A549 (cell line): ENCODE data around the gene SP110. TPM values are rescaled to one million over a fixed set of nuclear protein-coding genes. Genes with fewer than 3 reads are reported as not detected.

Experiments
- ATAC-seq, 2 experiments: fragments of 200-7000 bp in 1 of 2; fragments of >200 bp in 1 of 2; cut with Nextera tagmentation in 1 of 2; cut with Tn5 transposase in 1 of 2; 3 replicates each; pipeline versions ENCODE4 v1.8.0 to v1.9.1; 2018 to 2020; ENCODE audit warnings: mild to moderate bottlenecking in 1 of 2, moderate library complexity in 1 of 2
- CTCF ChIA-PET: fragments of 300-600 bp; sonication (Branson Sonifier 250); formaldehyde crosslinking; extraction: SDS; loops from one replicate; lab custom pipeline; 2021; ENCODE audit warnings: antibody characterized with exemption, inconsistent platforms; lab: Yijun Ruan, JAX
- POLR2A ChIA-PET: fragments of 350-600 bp; formaldehyde crosslinking; extraction: SDS; loops from one replicate; lab custom pipeline; 2021; ENCODE audit warnings: antibody characterized with exemption, inconsistent platforms; lab: Yijun Ruan, JAX
- DNase-seq, 2 experiments: peaks; one replicate each; pipeline versions ENCODE4 v3.0.0 to v3.0.0-alpha.2; 2011 to 2016; ENCODE audit warnings: low read depth in 1 of 2, low spot score in 1 of 2
- FAIRE-seq: peaks from 2 replicates; lab custom pipeline; 2011; peaks lifted over from hg19 to GRCh38; lab: Jason Lieb, UNC
- H3K27ac ChIP-seq, 2 experiments: fragments of >200 bp; sonication (Bioruptor Twin); formaldehyde crosslinking; 3 replicates each; pipeline ENCODE4 v1.5.1; 2016 to 2017
- H3K4me1 ChIP-seq: fragments of >200 bp; sonication (Bioruptor Twin); formaldehyde crosslinking; 3 replicates; pipeline ENCODE4 v1.6.1; 2016
- H3K4me2 ChIP-seq: fragments of >200 bp; sonication (Bioruptor Twin); formaldehyde crosslinking; 3 replicates; pipeline ENCODE4 v1.6.1; 2016
- H3K4me3 ChIP-seq: fragments of >200 bp; sonication (Bioruptor Twin); formaldehyde crosslinking; 3 replicates; pipeline ENCODE4 v1.5.1; 2016
- H3K9me3 ChIP-seq: fragments of >200 bp; sonication (Bioruptor Twin); formaldehyde crosslinking; 3 replicates; pipeline ENCODE4 v1.6.1; 2016
- CBX8 ChIP-seq: fragments of 200-600 bp; sonication (generic); IDR thresholded peaks from 2 replicates; pipeline ENCODE4 v1.6.1; 2016
- CHD4 ChIP-seq: fragments of 200-600 bp; sonication (generic); IDR thresholded peaks from 2 replicates; pipeline ENCODE4 v1.6.1; 2016; ENCODE audit warnings: antibody characterized with exemption, mild to moderate bottlenecking, borderline replicate concordance
- EP300 ChIP-seq, 2 experiments: fragments of >200 bp; sonication (Bioruptor Twin); formaldehyde crosslinking; IDR thresholded peaks; 2 replicates in 1 of 2; 3 replicates in 1 of 2; pipeline ENCODE4 v1.6.1; 2016 to 2017
- FOSL2 ChIP-seq, 2 experiments: fragments of 450-650 bp in 1 of 2; fragments of >200 bp in 1 of 2; sonication (Bioruptor Twin) in 1 of 2; formaldehyde crosslinking; IDR thresholded peaks; 2 replicates each; pipeline versions ENCODE4 v1.5.0 to v1.6.1; 2016 to 2020; ENCODE audit warnings: mild to moderate bottlenecking in 1 of 2, moderate library complexity in 1 of 2
- FOXS1 ChIP-seq: fragments of 250-450 bp; sonication (Bioruptor Pico); IDR thresholded peaks from 2 replicates; pipeline ENCODE4 v1.5.0; 2020; ENCODE audit warnings: mild to moderate bottlenecking, moderate library complexity
- GATA3 ChIP-seq: IDR thresholded peaks from 2 replicates; pipeline ENCODE4 v1.6.1; 2012; ENCODE audit warnings: borderline replicate concordance
- KDM1A ChIP-seq: fragments of 200-600 bp; sonication (generic); IDR thresholded peaks from 2 replicates; pipeline ENCODE4 v1.6.1; 2016; ENCODE audit warnings: low read depth, mild to moderate bottlenecking
- MAFK ChIP-seq: fragments of 450-650 bp; IDR thresholded peaks from 2 replicates; pipeline ENCODE4 v1.6.1; 2014; ENCODE audit not compliant: partially characterized antibody
- NFE2L2 ChIP-seq: fragments of 150-350 bp; conservative IDR thresholded peaks from 2 replicates; pipeline ENCODE4 v1.6.1; 2014; ENCODE audit warnings: low read length
- NPAS2 ChIP-seq: fragments of 250-450 bp; sonication (Bioruptor Pico); IDR thresholded peaks from 2 replicates; pipeline ENCODE4 v1.8.0; 2022; ENCODE audit warnings: mild to moderate bottlenecking, moderate library complexity, borderline replicate concordance
- PHF8 ChIP-seq: fragments of 200-600 bp; sonication (generic); IDR thresholded peaks from 2 replicates; pipeline ENCODE4 v1.6.1; 2016; ENCODE audit warnings: low read depth, mild to moderate bottlenecking, antibody characterized with exemption, moderate library complexity, borderline replicate concordance
- POLR2AphosphoS2 ChIP-seq: conservative IDR thresholded peaks from 2 replicates; pipeline ENCODE4 v1.6.1; 2012; ENCODE audit warnings: low read length, improper control_type of control experiment, inconsistent platforms
- RARB ChIP-seq: fragments of 250-450 bp; sonication (Bioruptor Pico); IDR thresholded peaks from 2 replicates; pipeline ENCODE4 v1.8.0; 2021; ENCODE audit warnings: mild to moderate bottlenecking, moderate library complexity
- TFCP2L1 ChIP-seq: fragments of 250-450 bp; sonication (Bioruptor Pico); IDR thresholded peaks from 2 replicates; pipeline ENCODE4 v1.5.0; 2021; ENCODE audit warnings: mild to moderate bottlenecking
- WGBS: methylation state at CpG from one replicate; pipeline ENCODE4 v1.1.6; 2017; ENCODE audit errors: missing lambda C conversion rate; 5-methylcytosine and 5-hydroxymethylcytosine counted together
- polyA plus RNA-seq, 4 experiments: library from polyadenylated mRNA; depleted of rRNA in 3 of 4; stranded (reverse); fragments of >200 nt; fragmentation: RNase III in 1 of 4; extraction: RNeasy Plus Mini Kit Qiagen cat#74134 plus additional on column Dnase treatment in 1 of 4; gene quantifications; 2 replicates in 3 of 4; 3 replicates in 1 of 4; pipeline ENCODE4 v1.2.3, GENCODE V29; 2011 to 2017
- TF ChIP-seq, protein P1 (sequence below): fragments of 250-450 bp; sonication (Bioruptor Pico); IDR thresholded peaks from 2 replicates; pipeline ENCODE4 v1.5.0; 2020; ENCODE audit warnings: low read depth, mild to moderate bottlenecking, moderate library complexity
- TF ChIP-seq, protein P2 (sequence below): fragments of 150-350 bp; IDR thresholded peaks from 2 replicates; pipeline ENCODE4 v1.6.1; 2014; ENCODE audit warnings: low read depth, mild to moderate bottlenecking, low read length
- TF ChIP-seq, protein P3 (sequence below): fragments of 450-650 bp; IDR thresholded peaks from 2 replicates; pipeline ENCODE4 v1.6.1; 2014; ENCODE audit warnings: antibody characterized with exemption
- TF ChIP-seq, protein P4 (sequence below): fragments of >200 bp; sonication (Bioruptor Twin); formaldehyde crosslinking; IDR thresholded peaks from 3 replicates; pipeline ENCODE4 v1.6.1; 2016
- TF ChIP-seq, protein P5 (sequence below): fragments of >200 bp; sonication (Bioruptor Twin); formaldehyde crosslinking; IDR thresholded peaks from 3 replicates; pipeline ENCODE4 v1.5.1; 2016
- TF ChIP-seq, protein P6 (sequence below): IDR thresholded peaks from 2 replicates; pipeline ENCODE4 v1.6.1; 2012; ENCODE audit warnings: low read depth, borderline replicate concordance
- TF ChIP-seq, protein P7 (sequence below): IDR thresholded peaks from 2 replicates; pipeline ENCODE4 v1.6.1; 2012

SP110 gene
- polyA plus RNA-seq, 2 of the 4 experiments (the other 2 are of a cell fraction) = 3.6 to 4.6 TPM

DNA sequence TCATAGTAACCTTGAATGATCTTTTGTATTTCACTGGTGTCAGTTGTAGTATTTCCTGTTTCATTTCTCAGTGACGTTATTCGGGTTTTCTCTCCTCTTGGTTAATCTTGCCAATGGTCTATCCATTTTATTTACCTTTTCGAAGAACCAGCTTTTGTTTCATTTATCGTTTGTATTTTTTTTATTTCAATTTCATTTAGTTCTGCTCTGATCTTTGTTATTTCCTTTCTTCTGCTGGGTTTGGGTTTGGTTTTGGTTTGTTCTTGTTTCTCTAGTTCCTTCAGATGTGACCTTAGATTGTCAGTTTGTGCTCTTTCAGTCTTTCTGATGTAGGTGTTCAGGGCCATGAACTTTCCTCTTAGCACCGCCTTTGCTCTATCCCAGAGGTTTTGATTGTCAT, 42.5 kb upstream of the SP110 start:
- TF ChIP-seq KDM1A = no peak
- ChIA-PET POLR2A (no interaction called here), CTCF (no interaction called here)
- H3K4me2 ChIP-seq = no peak overlapping the region
- no peak for FAIRE-seq
- H3K4me3 ChIP-seq = no peak overlapping the region
- DNase-seq = no peak
- no peak overlapping the region for H3K27ac ChIP-seq
- no peaks in the 10 kb centered on the region for H3K4me1 ChIP-seq
- H3K9me3 ChIP-seq = no peaks in the 10 kb centered on the region; the same call in 2 of the 3 replicates
- WGBS = 60% methylated on average over 5 of the region's 5 CpGs
- ATAC-seq = no peak

DNA sequence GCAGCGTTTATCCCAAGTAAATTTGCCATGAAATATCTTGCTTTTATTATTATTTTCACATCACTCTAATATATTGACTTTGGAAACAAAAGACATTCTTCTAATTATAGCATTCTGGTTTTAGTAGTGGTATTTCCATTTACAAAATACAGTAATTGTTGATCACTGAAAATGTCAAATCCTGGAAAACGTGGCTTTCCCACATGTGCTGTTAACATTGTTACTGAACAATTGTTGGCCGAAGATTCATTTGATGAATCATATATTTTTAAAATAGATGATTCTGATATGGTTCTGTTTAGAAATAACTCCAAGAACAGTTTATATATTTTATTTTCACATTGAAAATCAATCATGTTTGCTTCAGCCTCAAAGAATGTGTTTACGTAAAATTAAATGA, 38.7 kb upstream of the SP110 start:
- no peak for DNase-seq
- POLR2A ChIA-PET = no interaction called here

More for the DNA sequence above, 38.7 kb upstream of the SP110 start:
- H3K27ac ChIP-seq = no peak overlapping the region
- CTCF ChIA-PET = interaction anchor here (1.2 kb wide), 1 partner anchor 336 kb away, joined by 3 read pairs; no protein-coding TSS in a partner anchor
- WGBS = 38% methylated on average over 4 of the region's 4 CpGs
- ATAC-seq = no peak
- H3K9me3 ChIP-seq = no peaks in the 10 kb centered on the region
- no peaks in the 10 kb centered on the region for H3K4me1 ChIP-seq
- no peak overlapping the region for H3K4me2 ChIP-seq
- no peak for FAIRE-seq
- TF ChIP-seq NFE2L2 (no peak), GATA3 (no peak), TFCP2L1 (CRISPR knock-in tag) (no peak), FOXS1 (no peak), CHD4 (no peak), RARB (CRISPR knock-in tag) (no peak), MAFK (no peak), FOSL2 (IDR thresholded peaks at IDR 0.05) (no peak), FOSL2 (CRISPR knock-in tag; IDR thresholded peaks at IDR 0.05) (no peak), EP300 (IDR thresholded peaks at IDR 0.05) (no peak), NPAS2 (no peak), CBX8 (no peak), PHF8 (no peak), POLR2AphosphoS2 (no peak)
- TF ChIP-seq, protein P1, sequence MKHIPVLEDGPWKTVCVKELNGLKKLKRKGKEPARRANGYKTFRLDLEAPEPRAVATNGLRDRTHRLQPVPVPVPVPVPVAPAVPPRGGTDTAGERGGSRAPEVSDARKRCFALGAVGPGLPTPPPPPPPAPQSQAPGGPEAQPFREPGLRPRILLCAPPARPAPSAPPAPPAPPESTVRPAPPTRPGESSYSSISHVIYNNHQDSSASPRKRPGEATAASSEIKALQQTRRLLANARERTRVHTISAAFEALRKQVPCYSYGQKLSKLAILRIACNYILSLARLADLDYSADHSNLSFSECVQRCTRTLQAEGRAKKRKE (CRISPR knock-in tag) = no peak
- TF ChIP-seq, protein P2, sequence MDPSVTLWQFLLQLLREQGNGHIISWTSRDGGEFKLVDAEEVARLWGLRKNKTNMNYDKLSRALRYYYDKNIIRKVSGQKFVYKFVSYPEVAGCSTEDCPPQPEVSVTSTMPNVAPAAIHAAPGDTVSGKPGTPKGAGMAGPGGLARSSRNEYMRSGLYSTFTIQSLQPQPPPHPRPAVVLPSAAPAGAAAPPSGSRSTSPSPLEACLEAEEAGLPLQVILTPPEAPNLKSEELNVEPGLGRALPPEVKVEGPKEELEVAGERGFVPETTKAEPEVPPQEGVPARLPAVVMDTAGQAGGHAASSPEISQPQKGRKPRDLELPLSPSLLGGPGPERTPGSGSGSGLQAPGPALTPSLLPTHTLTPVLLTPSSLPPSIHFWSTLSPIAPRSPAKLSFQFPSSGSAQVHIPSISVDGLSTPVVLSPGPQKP = no peak
- TF ChIP-seq, protein P3, sequence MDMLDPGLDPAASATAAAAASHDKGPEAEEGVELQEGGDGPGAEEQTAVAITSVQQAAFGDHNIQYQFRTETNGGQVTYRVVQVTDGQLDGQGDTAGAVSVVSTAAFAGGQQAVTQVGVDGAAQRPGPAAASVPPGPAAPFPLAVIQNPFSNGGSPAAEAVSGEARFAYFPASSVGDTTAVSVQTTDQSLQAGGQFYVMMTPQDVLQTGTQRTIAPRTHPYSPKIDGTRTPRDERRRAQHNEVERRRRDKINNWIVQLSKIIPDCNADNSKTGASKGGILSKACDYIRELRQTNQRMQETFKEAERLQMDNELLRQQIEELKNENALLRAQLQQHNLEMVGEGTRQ = no peak
- TF ChIP-seq, protein P4, sequence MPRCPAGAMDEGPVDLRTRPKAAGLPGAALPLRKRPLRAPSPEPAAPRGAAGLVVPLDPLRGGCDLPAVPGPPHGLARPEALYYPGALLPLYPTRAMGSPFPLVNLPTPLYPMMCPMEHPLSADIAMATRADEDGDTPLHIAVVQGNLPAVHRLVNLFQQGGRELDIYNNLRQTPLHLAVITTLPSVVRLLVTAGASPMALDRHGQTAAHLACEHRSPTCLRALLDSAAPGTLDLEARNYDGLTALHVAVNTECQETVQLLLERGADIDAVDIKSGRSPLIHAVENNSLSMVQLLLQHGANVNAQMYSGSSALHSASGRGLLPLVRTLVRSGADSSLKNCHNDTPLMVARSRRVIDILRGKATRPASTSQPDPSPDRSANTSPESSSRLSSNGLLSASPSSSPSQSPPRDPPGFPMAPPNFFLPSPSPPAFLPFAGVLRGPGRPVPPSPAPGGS = no peak
- TF ChIP-seq, protein P5, sequence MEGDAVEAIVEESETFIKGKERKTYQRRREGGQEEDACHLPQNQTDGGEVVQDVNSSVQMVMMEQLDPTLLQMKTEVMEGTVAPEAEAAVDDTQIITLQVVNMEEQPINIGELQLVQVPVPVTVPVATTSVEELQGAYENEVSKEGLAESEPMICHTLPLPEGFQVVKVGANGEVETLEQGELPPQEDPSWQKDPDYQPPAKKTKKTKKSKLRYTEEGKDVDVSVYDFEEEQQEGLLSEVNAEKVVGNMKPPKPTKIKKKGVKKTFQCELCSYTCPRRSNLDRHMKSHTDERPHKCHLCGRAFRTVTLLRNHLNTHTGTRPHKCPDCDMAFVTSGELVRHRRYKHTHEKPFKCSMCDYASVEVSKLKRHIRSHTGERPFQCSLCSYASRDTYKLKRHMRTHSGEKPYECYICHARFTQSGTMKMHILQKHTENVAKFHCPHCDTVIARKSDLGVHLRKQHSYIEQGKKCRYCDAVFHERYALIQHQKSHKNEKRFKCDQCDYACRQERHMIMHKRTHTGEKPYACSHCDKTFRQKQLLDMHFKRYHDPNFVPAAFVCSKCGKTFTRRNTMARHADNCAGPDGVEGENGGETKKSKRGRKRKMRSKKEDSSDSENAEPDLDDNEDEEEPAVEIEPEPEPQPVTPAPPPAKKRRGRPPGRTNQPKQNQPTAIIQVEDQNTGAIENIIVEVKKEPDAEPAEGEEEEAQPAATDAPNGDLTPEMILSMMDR = no peak
- TF ChIP-seq, protein P6, sequence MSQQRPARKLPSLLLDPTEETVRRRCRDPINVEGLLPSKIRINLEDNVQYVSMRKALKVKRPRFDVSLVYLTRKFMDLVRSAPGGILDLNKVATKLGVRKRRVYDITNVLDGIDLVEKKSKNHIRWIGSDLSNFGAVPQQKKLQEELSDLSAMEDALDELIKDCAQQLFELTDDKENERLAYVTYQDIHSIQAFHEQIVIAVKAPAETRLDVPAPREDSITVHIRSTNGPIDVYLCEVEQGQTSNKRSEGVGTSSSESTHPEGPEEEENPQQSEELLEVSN = no peak
- TF ChIP-seq, protein P7, sequence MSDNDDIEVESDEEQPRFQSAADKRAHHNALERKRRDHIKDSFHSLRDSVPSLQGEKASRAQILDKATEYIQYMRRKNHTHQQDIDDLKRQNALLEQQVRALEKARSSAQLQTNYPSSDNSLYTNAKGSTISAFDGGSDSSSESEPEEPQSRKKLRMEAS = no peak
- no peak overlapping the region for H3K4me3 ChIP-seq
